Measurements from ENCODE around the gene ZMYND10. TPM values are rescaled to one million over a fixed set of nuclear protein-coding genes. Genes with fewer than 3 reads are reported as not detected.

The ZMYND10 gene
- total RNA-seq, 2 donors from 2014 or later: 0.26 to 0.31 TPM

- H3K27me3 ChIP-seq: no peaks in the 10 kb centered on the region
- H3K9me3 ChIP-seq: no peaks in the 10 kb centered on the region
- no peak overlapping the region for H3K4me3 ChIP-seq
- no peaks in the 10 kb centered on the region for H3K36me3 ChIP-seq
- no peak for DNase-seq (ENCODE audit: low spot score)
- no peak for TF ChIP-seq CTCF (IDR thresholded peaks at IDR 0.05)
- no peak overlapping the region for H3K27ac ChIP-seq
- no peaks in the 10 kb centered on the region for H3K4me1 ChIP-seq
These were observed 29.1 kb upstream of the ZMYND10 start for GRCh38 chr3:50374363-50375257.

GRCh38 chr3:50373146-50374051, 27.9 kb upstream of the ZMYND10 start:
- no peak for DNase-seq (ENCODE audit: low spot score)
- no peak for TF ChIP-seq CTCF (IDR thresholded peaks at IDR 0.05)
- Histone ChIP-seq H3K9me3 (no peaks in the 10 kb centered on the region), H3K4me1 (no peaks in the 10 kb centered on the region), H3K4me3 (no peak overlapping the region), H3K27ac (no peak overlapping the region), H3K36me3 (no peaks in the 10 kb centered on the region), H3K27me3 (no peaks in the 10 kb centered on the region)

- no peaks in the 10 kb centered on the region for H3K9me3 ChIP-seq
- no peak overlapping the region for H3K27ac ChIP-seq
- no peak for TF ChIP-seq CTCF (IDR thresholded peaks at IDR 0.05)
- no peak overlapping the region for H3K4me3 ChIP-seq
- no peaks in the 10 kb centered on the region for H3K27me3 ChIP-seq
- no peaks in the 10 kb centered on the region for H3K36me3 ChIP-seq
- no peaks in the 10 kb centered on the region for H3K4me1 ChIP-seq
- DNase-seq (ENCODE audit: low spot score): no peak
These were observed 26.8 kb upstream of the ZMYND10 start for GRCh38 chr3:50372349-50372748.

GRCh38 chr3:50371133-50371685, 25.7 kb upstream of the ZMYND10 start:
- TF ChIP-seq CTCF (IDR thresholded peaks at IDR 0.05): no peak
- DNase-seq (ENCODE audit: low spot score): no peak
- Histone ChIP-seq H3K27ac (no peak overlapping the region), H3K36me3 (no peaks in the 10 kb centered on the region), H3K4me1 (no peaks in the 10 kb centered on the region), H3K4me3 (no peak overlapping the region), H3K27me3 (no peaks in the 10 kb centered on the region), H3K9me3 (no peaks in the 10 kb centered on the region)

- Histone ChIP-seq H3K36me3 (no peaks in the 10 kb centered on the region), H3K27ac (no peak overlapping the region), H3K9me3 (no peaks in the 10 kb centered on the region), H3K4me1 (no peaks in the 10 kb centered on the region), H3K27me3 (no peaks in the 10 kb centered on the region), H3K4me3 (no peak overlapping the region)
- no peak for TF ChIP-seq CTCF (IDR thresholded peaks at IDR 0.05)
- DNase-seq (ENCODE audit: low spot score): no peak
These were observed 25.1 kb upstream of the ZMYND10 start for GRCh38 chr3:50370594-50370993.
